CD4-positive, alpha-beta T cell treated with Interleukin-10 for 1 hour (primary cell): ENCODE results near the gene CYP3A4.

Experiments used
- DNase-seq: peaks from one replicate; pipeline ENCODE4 v3.0.0-alpha.2; 2020

The CYP3A4 gene

GRCh38 chr7:99719996-99720769, 63.8 kb downstream of the CYP3A4 start:
- no peak for DNase-seq

- DNase-seq = no peak
Observed at GRCh38 chr7:99713995-99714570, 69.9 kb downstream of the CYP3A4 start.

DNA sequence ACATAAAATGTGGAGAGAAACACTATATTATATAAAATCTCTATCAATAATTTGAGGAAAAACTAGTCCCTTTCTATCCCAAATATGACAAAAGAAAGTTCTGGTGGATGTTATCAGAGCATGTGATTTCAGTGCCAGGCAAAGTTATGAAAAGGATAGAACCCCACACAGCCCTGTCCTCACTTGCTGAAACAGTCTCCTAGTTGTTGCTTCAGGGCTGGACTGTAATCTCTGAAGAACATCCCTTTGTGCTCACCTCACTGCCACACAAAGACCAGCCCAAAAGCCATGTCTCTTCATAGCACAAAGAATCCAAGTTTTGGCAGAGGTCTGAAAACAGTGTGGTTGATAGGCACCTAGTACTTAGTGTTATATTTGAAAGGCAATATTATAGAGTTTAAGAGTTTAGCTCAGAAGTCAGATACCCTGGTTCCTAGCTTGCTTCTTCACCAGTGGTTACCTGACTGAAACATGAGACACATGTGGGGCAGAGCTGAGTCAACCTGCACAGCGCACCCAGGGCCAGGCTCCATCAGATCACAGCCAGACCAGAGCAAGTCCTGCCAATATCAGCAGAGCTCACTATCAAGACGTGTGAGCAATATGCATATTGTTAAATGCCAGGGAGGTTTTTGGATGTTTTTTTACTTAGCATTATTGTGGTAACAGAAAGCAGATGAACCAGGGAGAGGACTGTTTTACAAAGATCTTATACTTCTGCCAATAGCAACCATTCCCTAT, 74.0 kb downstream of the CYP3A4 start:
- DNase-seq = no peak

- no peak for DNase-seq
Observed at GRCh38 chr7:99709260-99709659, 74.7 kb downstream of the CYP3A4 start.

- DNase-seq = no peak
Observed at GRCh38 chr7:99707096-99707495, 76.9 kb downstream of the CYP3A4 start.
